ENCODE measurements around the gene CCL18.
"Not testable (repeated sequence)": the region's sequence is repeated elsewhere in the genome, so short reads cannot be mapped to it uniquely, and the experiment has no call there.

Gene CCL18

GRCh38 chr17:36104701-36105181 lies 40.7 kb downstream of the CCL18 start:
- DNase-seq, result no peak

GRCh38 chr17:36105781-36106492 lies 41.9 kb downstream of the CCL18 start:
- no peak for DNase-seq

- DNase-seq, result no peak
Observed at GRCh38 chr17:36106493-36106835, 42.4 kb downstream of the CCL18 start.

- no peak for DNase-seq
Observed at GRCh38 chr17:36107660-36108059, 43.6 kb downstream of the CCL18 start.

GRCh38 chr17:36108265-36108664 lies 44.2 kb downstream of the CCL18 start:
- DNase-seq, result not testable (repeated sequence)

- no peak for DNase-seq
Observed at GRCh38 chr17:36111068-36111490, 47.0 kb downstream of the CCL18 start.

- DNase-seq, result no peak
Observed at GRCh38 chr17:36112572-36112971, 48.5 kb downstream of the CCL18 start.

GRCh38 chr17:36113131-36113530 lies 49.1 kb downstream of the CCL18 start:
- not testable (repeated sequence) for DNase-seq

GRCh38 chr17:36114971-36115648 lies 51.0 kb downstream of the CCL18 start:
- DNase-seq, result not testable (repeated sequence)

- DNase-seq, result not testable (repeated sequence)
Observed at GRCh38 chr17:36115649-36115977, 51.5 kb downstream of the CCL18 start.

- DNase-seq, result no peak
Observed at GRCh38 chr17:36117505-36118382, 53.7 kb downstream of the CCL18 start.

GRCh38 chr17:36118477-36119353 lies 54.6 kb downstream of the CCL18 start:
- no peak for DNase-seq

- no peak for DNase-seq
Observed at GRCh38 chr17:36120221-36120620, 56.1 kb downstream of the CCL18 start.

GRCh38 chr17:36121099-36121498 lies 57.0 kb downstream of the CCL18 start:
- DNase-seq, result not testable (repeated sequence)

Data from NCI-H187 (cell line).